Caco-2 (cell line): ENCODE results near the gene TTC39B. TPM values are rescaled to one million over a fixed set of nuclear protein-coding genes. Genes with fewer than 3 reads are reported as not detected.

ENCODE experiments used
- BruUV-seq: library from RNA; stranded (reverse); fragments of 400-500 nt; replicated peaks from 2 replicates; lab custom pipeline; 2021; lab: Mats Ljungman, UMichigan
- CTCF ChIA-PET: fragments of 300-600 bp; sonication (Branson Sonifier 250); formaldehyde crosslinking; loops from one replicate; lab custom pipeline; 2022; ENCODE audit warnings: antibody characterized with exemption; lab: Charles Lee
- POLR2A ChIA-PET: fragments of 300-600 bp; sonication (Branson Sonifier 250); formaldehyde crosslinking; loops from one replicate; lab custom pipeline; 2022; ENCODE audit warnings: antibody characterized with exemption; lab: Charles Lee
- DNase-seq, 2 experiments: peaks; one replicate each; pipeline versions ENCODE4 v3.0.0 to v3.0.0-alpha.2; 2020 to 2022
- H3K27me3 ChIP-seq: replicated peaks from 2 replicates; pipeline ENCODE4 v1.6.0; 2011; ENCODE audit warnings: low read length; ENCODE audit not compliant: control insufficient read depth, insufficient read depth
- H3K36me3 ChIP-seq: 2 replicates; pipeline ENCODE4 v1.5.1; 2011; ENCODE audit warnings: low read length; ENCODE audit not compliant: control insufficient read depth, insufficient read depth
- H3K4me1 ChIP-seq: fragments of 250-450 bp; sonication (Bioruptor Pico); 2 replicates; pipeline ENCODE4 v1.5.1; 2020; ENCODE audit warnings: mild to moderate bottlenecking
- H3K4me3 ChIP-seq: 2 replicates; pipeline ENCODE4 v1.5.1; 2011; ENCODE audit warnings: low read depth, mild to moderate bottlenecking, control low read depth, low read length
- H3K9me3 ChIP-seq: fragments of 250-450 bp; sonication (Bioruptor Pico); 2 replicates; pipeline ENCODE4 v1.5.1; 2020; ENCODE audit warnings: mild to moderate bottlenecking, moderate library complexity
- H3K27ac Mint-ChIP-seq: one replicate; pipeline ENCODE4 v1.8.0; 2022; ENCODE audit warnings: mixed read lengths; ENCODE audit not compliant: unreplicated experiment
- H3K27me3 Mint-ChIP-seq: one replicate; pipeline ENCODE4 v1.8.0; 2022; ENCODE audit warnings: mixed read lengths; ENCODE audit not compliant: insufficient read depth, unreplicated experiment
- H3K36me3 Mint-ChIP-seq: one replicate; pipeline ENCODE4 v1.8.0; 2022; ENCODE audit warnings: mild to moderate bottlenecking, mixed read lengths; ENCODE audit not compliant: insufficient read depth, unreplicated experiment
- H3K4me1 Mint-ChIP-seq: one replicate; pipeline ENCODE4 v1.8.0; 2022; ENCODE audit warnings: low read depth, mixed read lengths; ENCODE audit not compliant: unreplicated experiment
- H3K4me3 Mint-ChIP-seq: one replicate; pipeline ENCODE4 v1.8.0; 2022; ENCODE audit warnings: mild to moderate bottlenecking, moderate library complexity, mixed read lengths; ENCODE audit not compliant: unreplicated experiment
- H3K9me3 Mint-ChIP-seq: one replicate; pipeline ENCODE4 v1.8.0; 2022; ENCODE audit warnings: mixed read lengths; ENCODE audit not compliant: unreplicated experiment
- intact Hi-C: fragments of 100-400 bp; cut with micrococcal nuclease; formaldehyde crosslinking; loops from one replicate; pipeline ENCODE4 v1.10.0; 2022; ENCODE audit not compliant: unreplicated experiment
- total RNA-seq: library from RNA; stranded (reverse); gene quantifications from 2 replicates; pipeline ENCODE4 v1.2.3, GENCODE V29; 2022
- TF ChIP-seq, protein P1 (sequence below), 2 experiments: fragments of 200-600 bp in 1 of 2; IDR thresholded peaks; 1 replicate in 1 of 2; 2 replicates in 1 of 2; pipeline versions ENCODE4 v1.5.1 to v1.8.0; 2011 to 2022; ENCODE audit warnings: antibody characterized with exemption in 1 of 2, control low read depth in 1 of 2, inconsistent platforms in 1 of 2, low read depth in 1 of 2, low read length in 1 of 2, mild to moderate bottlenecking in 1 of 2, moderate library complexity in 1 of 2; ENCODE audit not compliant: insufficient read depth in 1 of 2, severe bottlenecking in 1 of 2, unreplicated experiment in 1 of 2

The TTC39B gene
- total RNA-seq, 1 experiment from 2014 or later: 6.9 TPM

DNA sequence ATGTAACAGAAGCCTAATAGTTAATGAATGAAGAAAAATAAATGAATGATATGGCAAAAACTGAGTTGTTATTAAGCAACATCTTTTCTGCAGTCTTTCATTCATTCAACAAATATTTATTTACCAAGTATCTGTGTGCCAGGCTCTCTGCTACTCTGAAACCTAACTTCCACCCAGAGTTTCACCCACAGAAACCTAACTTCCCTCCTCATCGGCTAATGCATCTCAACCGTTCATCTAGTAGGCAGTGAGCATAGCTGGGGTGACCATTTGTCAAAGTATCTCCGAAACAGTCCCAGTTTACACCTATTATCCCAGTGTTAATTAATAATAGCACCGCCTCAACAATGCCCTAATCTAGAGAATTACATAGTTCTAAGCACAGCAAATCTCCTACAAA, 1.5 kb downstream of the TTC39B start:
- CTCF ChIA-PET: no interaction called here
- H3K4me1 Mint-ChIP-seq: peaks cover 7% of the 10 kb centered on the region
- H3K27me3 ChIP-seq: no peaks in the 10 kb centered on the region
- no peaks in the 10 kb centered on the region for H3K27me3 Mint-ChIP-seq
- H3K9me3 Mint-ChIP-seq: no peaks in the 10 kb centered on the region
- peaks cover 12% of the 10 kb centered on the region for H3K36me3 Mint-ChIP-seq
- peak overlapping the region; percentile 74 for H3K4me3 ChIP-seq
- no peaks in the 10 kb centered on the region for H3K9me3 ChIP-seq
- H3K4me3 Mint-ChIP-seq: peak overlapping the region; percentile 92
- H3K27ac Mint-ChIP-seq: peak overlapping the region; percentile 79
- no peaks in the 10 kb centered on the region for H3K36me3 ChIP-seq
- intact Hi-C loops: no loop called here
- TF ChIP-seq, protein P1, sequence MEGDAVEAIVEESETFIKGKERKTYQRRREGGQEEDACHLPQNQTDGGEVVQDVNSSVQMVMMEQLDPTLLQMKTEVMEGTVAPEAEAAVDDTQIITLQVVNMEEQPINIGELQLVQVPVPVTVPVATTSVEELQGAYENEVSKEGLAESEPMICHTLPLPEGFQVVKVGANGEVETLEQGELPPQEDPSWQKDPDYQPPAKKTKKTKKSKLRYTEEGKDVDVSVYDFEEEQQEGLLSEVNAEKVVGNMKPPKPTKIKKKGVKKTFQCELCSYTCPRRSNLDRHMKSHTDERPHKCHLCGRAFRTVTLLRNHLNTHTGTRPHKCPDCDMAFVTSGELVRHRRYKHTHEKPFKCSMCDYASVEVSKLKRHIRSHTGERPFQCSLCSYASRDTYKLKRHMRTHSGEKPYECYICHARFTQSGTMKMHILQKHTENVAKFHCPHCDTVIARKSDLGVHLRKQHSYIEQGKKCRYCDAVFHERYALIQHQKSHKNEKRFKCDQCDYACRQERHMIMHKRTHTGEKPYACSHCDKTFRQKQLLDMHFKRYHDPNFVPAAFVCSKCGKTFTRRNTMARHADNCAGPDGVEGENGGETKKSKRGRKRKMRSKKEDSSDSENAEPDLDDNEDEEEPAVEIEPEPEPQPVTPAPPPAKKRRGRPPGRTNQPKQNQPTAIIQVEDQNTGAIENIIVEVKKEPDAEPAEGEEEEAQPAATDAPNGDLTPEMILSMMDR (IDR thresholded peaks at IDR 0.05; ENCODE audit: insufficient read depth in 1 of 2, low read depth in 1 of 2, low read length in 1 of 2, severe bottlenecking in 1 of 2, unreplicated experiment in 1 of 2): no peak
- BruUV-seq: no TSS peak
- POLR2A ChIA-PET: no interaction called here
- no peak for DNase-seq
- peaks cover 4% of the 10 kb centered on the region; the same call in 1 of the 2 replicates for H3K4me1 ChIP-seq

GRCh38 chr9:15304632-15305031, 2.4 kb downstream of the TTC39B start:
- Histone ChIP-seq H3K27me3 (no peaks in the 10 kb centered on the region), H3K4me3 (no peak overlapping the region), H3K36me3 (no peaks in the 10 kb centered on the region), H3K9me3 (no peaks in the 10 kb centered on the region), H3K4me1 (peaks cover 4% of the 10 kb centered on the region; the same call in 1 of the 2 replicates)
- TF ChIP-seq, protein P1 (IDR thresholded peaks at IDR 0.05; ENCODE audit: insufficient read depth in 1 of 2, low read depth in 1 of 2, low read length in 1 of 2, severe bottlenecking in 1 of 2, unreplicated experiment in 1 of 2): no peak
- peaks cover 12% of the 10 kb centered on the region for H3K36me3 Mint-ChIP-seq
- no peak overlapping the region for H3K4me3 Mint-ChIP-seq
- H3K9me3 Mint-ChIP-seq: no peaks in the 10 kb centered on the region
- ChIA-PET CTCF (no interaction called here), POLR2A (no interaction called here)
- no TSS peak for BruUV-seq
- no peak overlapping the region for H3K27ac Mint-ChIP-seq
- intact Hi-C loops: no loop called here
- no peak for DNase-seq
- no peaks in the 10 kb centered on the region for H3K27me3 Mint-ChIP-seq
- peaks cover 7% of the 10 kb centered on the region for H3K4me1 Mint-ChIP-seq

DNA sequence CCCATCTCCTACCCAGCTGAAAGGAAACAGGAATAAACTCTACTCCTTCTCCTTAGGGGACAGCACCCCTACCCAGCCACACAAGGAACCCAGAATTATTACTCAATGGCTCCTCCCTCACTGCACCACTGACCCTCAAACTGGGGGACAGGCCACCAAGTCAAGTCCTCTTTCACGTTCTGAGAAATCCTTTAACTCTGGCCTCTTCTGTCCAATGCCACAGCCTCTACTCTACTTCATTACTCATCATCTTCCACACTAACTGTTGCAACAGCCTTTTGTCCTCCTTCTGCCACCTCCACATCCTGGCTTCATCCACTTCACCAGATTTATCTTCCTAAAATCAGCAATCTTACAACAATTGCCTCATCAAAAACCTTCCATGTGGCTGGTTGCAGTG, 6.8 kb downstream of the TTC39B start:
- no peak overlapping the region for H3K4me3 ChIP-seq
- no peak for DNase-seq
- intact Hi-C loops: no loop called here
- no peaks in the 10 kb centered on the region for H3K9me3 ChIP-seq
- CTCF ChIA-PET: no interaction called here
- TF ChIP-seq, protein P1 (IDR thresholded peaks at IDR 0.05; ENCODE audit: insufficient read depth in 1 of 2, low read depth in 1 of 2, low read length in 1 of 2, severe bottlenecking in 1 of 2, unreplicated experiment in 1 of 2): no peak
- no peaks in the 10 kb centered on the region for H3K36me3 ChIP-seq
- no peaks in the 10 kb centered on the region for H3K27me3 ChIP-seq
- H3K4me3 Mint-ChIP-seq: no peak overlapping the region
- H3K27ac Mint-ChIP-seq: no peak overlapping the region
- H3K27me3 Mint-ChIP-seq: no peaks in the 10 kb centered on the region
- peaks cover 6% of the 10 kb centered on the region for H3K36me3 Mint-ChIP-seq
- H3K9me3 Mint-ChIP-seq: peaks cover 9% of the 10 kb centered on the region
- H3K4me1 Mint-ChIP-seq: peaks cover 7% of the 10 kb centered on the region
- POLR2A ChIA-PET: no interaction called here
- H3K4me1 ChIP-seq: no peaks in the 10 kb centered on the region; the same call in 1 of the 2 replicates
- no TSS peak for BruUV-seq
